Stimulated activated naive CD8-positive, alpha-beta T cell treated with anti-CD3 and anti-CD28 coated beads, Interleukin-15, amount 100 ng/mL, for 72 hours (primary cell): Measurements from ENCODE around the gene CKS1B.
"Not testable (repeated sequence)": the region's sequence is repeated elsewhere in the genome, so short reads cannot be mapped to it uniquely, and the experiment has no call there.

Experiments
- ATAC-seq: fragments of 150-1000 bp; cut with Tn5 transposase; 2 replicates; pipeline ENCODE4 v1.10.0; 2021; ENCODE audit warnings: mild to moderate bottlenecking, moderate library complexity
- DNase-seq, 2 donors: peaks; one replicate each; pipeline ENCODE4 v3.0.0; 2021 to 2022
- H3K27ac Mint-ChIP-seq, 2 donors: one replicate each; pipeline ENCODE4 v1.8.0; 2022; ENCODE audit warnings: mild to moderate bottlenecking in 2 of 2, mixed read lengths in 2 of 2, moderate library complexity in 2 of 2
- H3K27me3 Mint-ChIP-seq: one replicate; pipeline ENCODE4 v1.8.0; 2022; ENCODE audit warnings: mixed read lengths
- H3K4me1 Mint-ChIP-seq: one replicate; pipeline ENCODE4 v1.8.0; 2022; ENCODE audit warnings: mild to moderate bottlenecking, mixed read lengths
- H3K4me3 Mint-ChIP-seq, 2 donors: one replicate each; pipeline ENCODE4 v1.8.0; 2022; ENCODE audit warnings: mild to moderate bottlenecking in 2 of 2, mixed read lengths in 2 of 2, moderate library complexity in 1 of 2
- H3K9me3 Mint-ChIP-seq, 2 donors: one replicate each; pipeline ENCODE4 v1.8.0; 2022; ENCODE audit warnings: mixed read lengths in 2 of 2

CKS1B gene

DNA sequence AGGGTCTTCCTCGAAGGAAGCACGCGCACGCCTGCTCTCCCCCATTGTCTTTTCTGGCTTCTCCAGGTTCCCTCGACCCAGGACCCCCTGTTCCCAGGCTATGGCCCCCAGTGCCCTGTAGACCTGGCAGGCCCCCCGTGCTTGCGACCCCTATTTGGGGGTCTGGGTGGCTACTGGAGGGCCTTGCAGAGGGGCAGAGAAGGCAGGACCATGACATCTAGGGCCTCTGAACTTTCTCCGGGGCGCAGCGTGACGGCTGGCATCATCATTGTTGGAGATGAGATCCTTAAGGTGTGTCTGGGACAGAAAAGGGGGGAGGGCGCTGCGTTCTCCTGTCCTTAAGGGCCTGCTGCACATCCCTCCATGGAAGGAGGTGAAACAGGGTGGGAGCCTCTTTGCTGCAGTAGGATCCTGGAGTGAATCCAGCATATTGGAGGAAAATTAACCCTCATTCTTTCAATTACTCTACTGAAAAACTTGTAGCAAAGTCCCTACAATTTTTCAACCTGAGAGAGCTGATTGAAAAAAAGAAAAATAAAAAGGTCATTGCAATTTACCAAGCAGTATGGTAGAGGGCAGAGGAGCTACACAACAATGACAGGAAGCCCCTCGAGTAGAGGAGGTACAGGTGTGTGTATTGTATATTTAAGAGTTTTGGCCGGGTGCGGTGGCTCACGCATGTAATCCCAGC lies 9.4 kb downstream of the CKS1B start:
- no peaks in the 10 kb centered on the region for H3K9me3 Mint-ChIP-seq
- peaks cover 42% of the 10 kb centered on the region for H3K4me1 Mint-ChIP-seq
- DNase-seq, result no peak

DNA sequence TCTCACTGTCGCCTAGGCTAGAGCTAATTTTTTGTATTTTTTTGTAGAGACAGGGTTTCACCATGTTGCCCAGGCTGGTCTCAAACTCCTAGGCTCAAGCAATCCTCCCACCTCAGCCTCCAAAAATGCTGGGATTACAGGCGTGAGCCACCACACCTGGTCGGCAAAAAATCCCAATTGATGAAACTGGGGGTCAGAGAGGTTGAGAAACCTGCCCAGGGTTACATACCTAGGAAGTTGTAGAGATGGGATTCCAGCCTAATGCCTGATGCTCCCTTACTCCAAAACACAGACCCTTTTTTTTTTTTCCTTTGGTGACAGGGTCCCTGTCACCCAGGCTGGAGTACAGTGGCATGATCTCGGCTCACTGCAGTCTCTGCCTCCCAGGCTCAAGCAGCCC lies 12.3 kb downstream of the CKS1B start:
- not testable (repeated sequence) for H3K27me3 Mint-ChIP-seq, DNase-seq, H3K9me3 Mint-ChIP-seq, ATAC-seq, H3K4me3 Mint-ChIP-seq
- H3K4me1 Mint-ChIP-seq, result peaks cover 33% of the 10 kb centered on the region
- H3K27ac Mint-ChIP-seq, result peak overlapping the region in 1 of 2 donors; percentile 74

More for the DNA sequence above, 9.4 kb downstream of the CKS1B start:
- no peak for ATAC-seq
- Mint-ChIP-seq H3K4me3 (no peak overlapping the region), H3K27me3 (no peaks in the 10 kb centered on the region), H3K27ac (peak overlapping the region in 1 of 2 donors; percentile 37)

DNA sequence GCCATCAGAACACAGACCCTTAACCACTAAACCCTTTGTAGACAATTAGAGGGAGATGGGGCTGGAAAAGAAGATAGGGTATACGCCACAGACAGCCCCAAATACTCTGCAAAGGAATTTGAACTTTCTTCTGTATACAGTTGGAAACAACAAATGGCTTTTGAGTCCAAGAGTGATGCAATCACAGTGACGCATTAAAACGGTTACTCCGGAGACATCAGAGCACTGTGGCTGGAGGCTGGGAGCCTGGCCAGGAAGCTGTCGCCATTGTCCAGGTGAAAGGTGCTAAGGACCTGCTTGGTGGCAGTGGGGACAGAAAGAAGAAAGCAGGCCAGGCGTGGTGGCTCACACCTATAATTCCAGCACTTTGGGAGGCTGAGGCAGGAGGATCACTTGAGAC lies 12.8 kb downstream of the CKS1B start:
- H3K27ac Mint-ChIP-seq, result no peak overlapping the region
- H3K27me3 Mint-ChIP-seq, result no peaks in the 10 kb centered on the region
- no peak overlapping the region for H3K4me3 Mint-ChIP-seq
- DNase-seq (no peak), ATAC-seq (no peak)
- H3K4me1 Mint-ChIP-seq, result peaks cover 32% of the 10 kb centered on the region
- no peaks in the 10 kb centered on the region for H3K9me3 Mint-ChIP-seq

DNA sequence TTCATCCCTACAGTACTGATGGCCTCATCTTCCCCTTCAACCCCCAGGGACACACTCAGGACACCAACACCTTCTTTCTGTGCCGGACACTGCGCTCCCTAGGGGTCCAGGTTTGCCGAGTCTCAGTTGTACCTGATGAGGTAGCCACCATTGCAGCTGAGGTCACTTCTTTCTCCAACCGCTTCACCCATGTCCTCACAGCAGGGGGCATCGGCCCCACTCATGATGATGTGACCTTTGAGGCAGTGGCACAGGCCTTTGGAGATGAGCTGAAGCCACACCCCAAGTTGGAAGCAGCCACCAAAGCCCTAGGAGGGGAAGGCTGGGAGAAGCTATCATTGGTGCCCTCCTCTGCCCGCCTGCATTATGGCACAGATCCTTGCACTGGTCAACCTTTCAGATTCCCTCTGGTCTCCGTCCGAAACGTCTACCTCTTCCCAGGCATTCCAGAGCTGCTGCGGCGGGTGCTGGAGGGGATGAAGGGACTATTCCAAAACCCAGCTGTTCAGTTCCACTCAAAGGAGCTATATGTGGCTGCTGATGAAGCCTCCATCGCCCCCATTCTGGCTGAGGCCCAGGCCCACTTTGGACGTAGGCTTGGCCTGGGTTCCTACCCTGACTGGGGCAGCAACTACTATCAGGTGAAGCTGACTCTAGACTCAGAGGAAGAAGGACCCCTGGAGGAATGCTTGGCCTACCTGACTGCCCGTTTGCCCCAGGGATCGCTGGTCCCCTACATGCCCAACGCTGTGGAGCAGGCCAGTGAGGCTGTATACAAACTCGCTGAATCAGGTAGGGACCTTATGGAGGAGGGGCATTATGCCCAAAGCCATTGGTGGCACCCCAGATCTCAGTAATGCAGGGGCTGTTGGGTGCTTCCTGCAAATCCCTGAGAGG lies 13.8 kb downstream of the CKS1B start:
- Mint-ChIP-seq H3K4me1 (peaks cover 32% of the 10 kb centered on the region), H3K27me3 (no peaks in the 10 kb centered on the region), H3K27ac (no peak overlapping the region), H3K4me3 (no peak overlapping the region), H3K9me3 (no peaks in the 10 kb centered on the region)
- ATAC-seq (no peak), DNase-seq (no peak)

DNA sequence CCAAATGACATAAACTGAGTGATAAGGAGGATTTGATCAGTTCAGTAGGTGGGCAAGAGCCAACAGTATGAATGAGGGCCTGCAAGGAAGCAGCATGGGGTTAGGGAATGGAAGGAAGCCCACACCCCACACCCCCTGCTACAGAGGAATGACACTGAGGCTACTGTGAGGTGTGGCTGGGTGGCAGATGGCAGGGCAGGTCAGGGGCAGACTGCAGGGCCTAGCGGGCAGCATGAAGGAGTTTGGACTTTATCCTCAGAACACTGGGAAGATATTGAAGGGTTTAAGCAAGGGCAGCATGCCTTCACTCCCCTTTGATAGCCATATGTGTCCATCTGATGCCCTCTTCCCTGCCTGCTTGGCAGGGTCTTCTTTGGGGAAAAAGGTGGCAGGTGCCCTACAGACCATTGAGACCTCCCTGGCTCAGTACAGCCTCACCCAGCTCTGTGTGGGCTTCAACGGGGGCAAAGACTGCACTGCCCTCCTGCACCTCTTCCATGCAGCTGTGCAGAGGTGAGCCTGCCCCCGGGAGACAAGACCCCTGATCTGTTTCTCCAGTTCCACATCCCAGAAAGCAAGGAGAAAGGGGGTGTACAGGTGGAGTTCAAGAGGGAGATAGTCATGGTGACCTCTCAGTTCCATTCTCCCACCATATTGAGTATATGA lies 14.8 kb downstream of the CKS1B start:
- ATAC-seq (no peak), DNase-seq (no peak)
- H3K27me3 Mint-ChIP-seq, result no peaks in the 10 kb centered on the region
- H3K9me3 Mint-ChIP-seq, result no peaks in the 10 kb centered on the region
- H3K4me1 Mint-ChIP-seq, result peaks cover 32% of the 10 kb centered on the region
- H3K27ac Mint-ChIP-seq, result peak overlapping the region; percentile 67 to 75
- H3K4me3 Mint-ChIP-seq, result no peak overlapping the region

DNA sequence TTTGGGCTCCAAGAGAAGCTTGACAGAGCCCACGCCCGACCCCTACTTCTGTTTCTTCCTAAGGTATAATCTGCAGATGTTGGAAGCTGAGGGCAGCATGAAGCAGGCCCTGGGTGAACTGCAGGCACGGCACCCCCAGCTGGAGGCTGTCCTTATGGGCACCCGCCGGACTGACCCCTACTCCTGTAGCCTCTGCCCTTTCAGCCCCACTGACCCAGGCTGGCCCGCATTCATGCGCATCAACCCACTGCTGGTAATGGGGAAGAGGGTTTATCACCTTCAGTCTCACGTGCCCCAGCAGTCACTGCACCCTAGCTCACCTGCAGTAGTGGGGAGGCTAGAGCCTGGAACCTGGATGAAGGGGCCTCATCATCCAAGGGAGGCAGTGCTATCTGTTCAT lies 15.8 kb downstream of the CKS1B start:
- ATAC-seq (no peak), DNase-seq (no peak)
- peaks cover 37% of the 10 kb centered on the region for H3K4me1 Mint-ChIP-seq
- no peaks in the 10 kb centered on the region for H3K9me3 Mint-ChIP-seq
- no peak overlapping the region for H3K27ac Mint-ChIP-seq
- no peak overlapping the region for H3K4me3 Mint-ChIP-seq
- H3K27me3 Mint-ChIP-seq, result peaks cover 8% of the 10 kb centered on the region

DNA sequence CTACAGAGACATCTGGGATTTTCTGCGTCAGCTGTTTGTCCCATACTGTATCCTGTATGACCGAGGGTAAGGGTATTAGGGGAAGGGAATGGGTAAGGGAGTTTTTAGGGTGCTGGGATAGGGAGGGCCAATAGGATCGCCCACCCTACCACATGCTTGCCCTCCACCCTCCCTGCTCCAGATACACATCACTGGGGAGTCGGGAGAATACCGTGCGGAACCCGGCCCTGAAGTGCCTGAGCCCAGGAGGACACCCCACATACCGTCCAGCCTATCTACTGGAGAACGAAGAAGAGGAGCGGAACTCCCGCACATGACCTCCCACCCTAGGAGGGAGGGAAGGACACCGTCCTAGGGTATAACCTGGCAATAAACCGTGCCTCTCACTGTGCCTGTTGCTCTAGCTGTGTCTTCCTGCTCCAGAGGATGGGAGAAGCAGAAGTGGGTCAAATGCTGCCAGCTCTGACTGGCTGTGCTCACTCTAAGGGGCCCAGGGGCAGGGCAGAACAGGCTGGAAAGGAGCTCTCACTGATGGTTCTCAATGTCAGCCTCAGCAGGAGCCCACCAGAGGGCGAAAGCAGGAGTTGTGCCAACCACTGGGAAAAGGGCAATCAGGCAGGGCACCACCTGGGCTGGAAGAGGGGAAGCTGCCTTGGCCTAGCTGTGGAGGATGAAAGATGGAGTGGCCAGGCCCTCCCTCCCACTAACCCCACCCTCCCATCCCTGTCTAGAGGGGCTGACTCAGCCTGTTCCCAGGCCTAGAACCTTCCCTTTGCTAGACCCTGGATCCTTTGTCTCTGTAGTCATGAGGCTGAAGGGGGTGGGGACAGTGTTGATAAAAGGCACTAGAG lies 18.5 kb downstream of the CKS1B start:
- Mint-ChIP-seq H3K9me3 (no peaks in the 10 kb centered on the region), H3K27me3 (peaks cover 34% of the 10 kb centered on the region), H3K4me3 (no peak overlapping the region), H3K27ac (no peak overlapping the region), H3K4me1 (peaks cover 45% of the 10 kb centered on the region)
- ATAC-seq (peak; percentile 33), DNase-seq (no peak)

DNA sequence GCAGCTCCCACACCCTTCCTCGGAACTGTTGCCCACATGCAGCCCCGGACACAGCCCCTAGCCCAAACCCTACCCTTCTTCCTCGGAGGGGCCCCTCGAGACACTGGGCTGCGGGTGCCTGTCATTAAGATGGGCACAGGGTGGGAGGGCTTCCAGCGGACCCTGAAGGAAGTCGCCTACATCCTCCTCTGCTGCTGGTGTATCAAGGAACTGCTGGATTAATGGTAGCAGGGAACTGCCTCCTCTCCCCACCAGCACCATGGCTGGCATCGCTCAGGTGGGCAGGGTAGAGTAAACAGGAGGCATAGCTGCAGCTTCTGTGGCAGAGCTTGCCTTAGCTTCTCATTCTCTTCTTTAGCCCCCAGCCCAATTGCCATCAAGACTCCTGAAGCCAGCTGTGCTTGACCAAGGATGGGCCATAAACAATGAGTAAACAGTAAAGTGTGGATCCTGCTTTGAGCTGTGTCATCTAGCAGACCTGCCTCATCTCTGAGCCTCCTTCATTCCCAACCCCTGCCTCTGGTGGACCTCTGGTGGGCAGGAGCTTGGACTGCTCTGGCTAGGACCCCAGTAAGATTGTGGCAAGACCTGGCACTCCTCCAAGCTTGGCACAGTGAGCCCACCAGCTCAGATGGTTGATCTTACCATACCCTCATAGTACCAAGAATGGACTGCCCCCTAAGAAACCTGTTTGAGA lies 19.2 kb downstream of the CKS1B start, which contains the start of gene LENEP:
Gene LENEP, plus strand, starts transcription at position 15 of the 697 bp plus-strand sequence. Its CDS starts 22 bp downstream, at position 37.
- Mint-ChIP-seq H3K27me3 (peaks cover 37% of the 10 kb centered on the region), H3K4me1 (peaks cover 45% of the 10 kb centered on the region), H3K27ac (no peak within 1 kb of the TSS), H3K9me3 (no peaks in the 10 kb centered on the region), H3K4me3 (no peak within 1 kb of the TSS)
- no peak for DNase-seq
- no peak for ATAC-seq

DNA sequence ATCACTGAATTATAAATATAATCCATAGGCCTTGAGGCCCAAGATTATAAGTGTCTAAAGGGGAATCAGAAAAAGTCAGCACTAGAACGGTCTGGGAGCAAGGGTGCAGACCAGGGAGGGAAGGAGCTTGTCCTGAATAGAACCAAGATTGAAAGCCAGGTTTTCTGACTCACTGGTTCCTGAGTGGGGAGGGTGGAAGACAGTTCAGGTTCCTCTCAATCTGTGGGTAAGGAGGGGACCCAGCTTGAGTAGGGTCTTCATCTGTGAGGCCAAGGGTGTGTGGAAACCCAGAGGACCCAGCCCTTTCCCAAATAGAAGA lies 19.7 kb downstream of the CKS1B start:
- H3K4me3 Mint-ChIP-seq, result no peak overlapping the region
- peaks cover 37% of the 10 kb centered on the region for H3K27me3 Mint-ChIP-seq
- no peaks in the 10 kb centered on the region for H3K9me3 Mint-ChIP-seq
- ATAC-seq, result no peak
- peaks cover 45% of the 10 kb centered on the region for H3K4me1 Mint-ChIP-seq
- H3K27ac Mint-ChIP-seq, result no peak overlapping the region
- no peak for DNase-seq

DNA sequence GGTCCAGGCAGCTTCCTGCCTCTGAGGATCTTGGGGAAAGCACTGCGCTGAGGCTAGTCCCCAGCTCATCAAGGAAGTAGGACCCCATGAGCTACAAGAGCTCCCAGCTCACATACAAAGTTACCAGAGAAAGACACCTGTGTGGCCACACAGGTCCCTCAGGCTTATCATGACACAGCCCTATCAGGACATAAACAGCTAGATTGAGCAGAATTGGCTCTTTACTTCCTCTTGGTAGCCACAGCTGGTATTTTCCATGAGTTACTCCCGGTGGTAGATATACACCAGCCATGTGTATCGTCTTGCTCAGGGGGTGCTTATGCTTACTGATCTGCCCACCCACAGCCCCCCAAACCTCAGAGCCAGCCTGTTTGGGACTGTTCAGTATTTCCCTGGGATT lies 20.1 kb downstream of the CKS1B start:
- ATAC-seq (no peak), DNase-seq (no peak)
- Mint-ChIP-seq H3K4me3 (no peak overlapping the region), H3K27ac (no peak overlapping the region), H3K9me3 (no peaks in the 10 kb centered on the region), H3K4me1 (peaks cover 45% of the 10 kb centered on the region), H3K27me3 (peaks cover 37% of the 10 kb centered on the region)

DNA sequence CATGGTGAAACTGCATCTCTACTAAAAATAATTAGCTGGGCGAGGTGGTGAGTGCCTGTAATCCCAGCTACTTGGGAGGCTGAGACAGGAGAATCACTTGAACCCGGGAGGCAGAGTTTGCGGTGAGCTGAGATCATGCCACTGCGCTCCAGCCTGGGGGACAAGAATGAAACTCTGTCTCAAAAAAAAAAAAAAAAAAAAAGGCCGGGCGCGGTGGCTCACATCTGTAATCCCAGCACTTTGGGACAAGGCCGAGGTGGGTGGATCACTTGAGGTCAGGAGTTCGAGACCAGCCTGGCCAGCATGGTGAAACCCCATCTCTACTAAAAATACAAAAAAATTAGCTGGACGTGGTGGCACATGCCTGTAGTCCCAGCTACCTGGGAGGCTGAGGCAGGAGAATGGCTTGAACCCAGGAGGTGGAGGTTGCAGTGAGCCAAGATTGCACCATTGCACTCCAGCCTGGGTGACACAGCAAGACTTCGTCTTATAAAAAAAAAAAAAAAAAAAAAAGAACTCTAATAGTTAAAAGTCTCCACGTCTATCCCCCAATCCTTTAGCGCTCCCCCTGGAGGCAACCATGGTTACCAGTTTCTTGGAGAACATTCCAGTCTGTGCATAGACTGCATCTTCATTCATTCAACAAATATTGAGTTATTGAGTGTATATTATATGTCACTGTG lies 21.0 kb downstream of the CKS1B start:
- not testable (repeated sequence) for H3K27ac Mint-ChIP-seq

DNA sequence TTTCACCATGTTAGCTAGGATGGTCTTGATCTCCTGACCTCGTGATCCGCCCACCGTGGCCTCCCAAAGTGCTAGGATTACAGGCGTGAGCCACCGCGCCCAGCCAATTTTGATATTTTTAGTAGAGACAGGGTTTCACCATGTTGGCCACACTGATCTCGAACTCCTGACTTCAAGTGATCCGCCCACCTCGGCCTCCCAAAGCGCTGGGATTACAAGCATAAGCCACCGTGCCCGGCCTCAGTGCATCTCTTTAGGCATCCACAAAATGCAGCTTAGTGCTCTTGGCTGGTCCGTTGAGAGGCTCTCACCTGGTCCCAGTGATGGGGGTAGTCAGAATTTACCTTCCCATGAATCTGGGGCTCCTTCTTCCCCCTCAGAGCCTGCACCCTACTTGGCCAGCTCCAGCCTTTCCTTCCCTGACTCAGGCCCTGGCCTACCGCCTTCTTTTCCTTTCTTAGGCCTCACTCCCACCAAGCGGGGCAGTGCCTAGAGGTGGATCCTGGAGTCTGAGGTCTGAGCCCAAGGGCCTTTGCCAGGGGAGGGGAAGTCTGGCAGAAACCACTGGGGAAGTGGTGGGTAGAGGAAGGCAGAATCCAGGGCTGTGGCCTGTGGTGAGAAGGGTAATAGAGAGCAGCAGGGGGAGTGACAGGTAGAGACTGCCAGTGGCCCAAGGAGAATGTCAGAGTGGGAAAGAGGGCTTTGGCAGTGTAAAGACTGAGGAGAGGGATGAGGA lies 22.7 kb downstream of the CKS1B start:
- Mint-ChIP-seq H3K4me1 (peaks cover 48% of the 10 kb centered on the region), H3K27ac (peak overlapping the region in 1 of 2 donors; percentile 47), H3K27me3 (peaks cover 37% of the 10 kb centered on the region), H3K4me3 (peak overlapping the region in 1 of 2 donors; percentile 9), H3K9me3 (no peaks in the 10 kb centered on the region)
- ATAC-seq (no peak), DNase-seq (no peak)

More for the DNA sequence above, 21.0 kb downstream of the CKS1B start:
- peaks cover 48% of the 10 kb centered on the region for H3K4me1 Mint-ChIP-seq
- H3K9me3 Mint-ChIP-seq, DNase-seq, H3K4me3 Mint-ChIP-seq, ATAC-seq: not testable (repeated sequence)
- H3K27me3 Mint-ChIP-seq, result peaks cover 37% of the 10 kb centered on the region

DNA sequence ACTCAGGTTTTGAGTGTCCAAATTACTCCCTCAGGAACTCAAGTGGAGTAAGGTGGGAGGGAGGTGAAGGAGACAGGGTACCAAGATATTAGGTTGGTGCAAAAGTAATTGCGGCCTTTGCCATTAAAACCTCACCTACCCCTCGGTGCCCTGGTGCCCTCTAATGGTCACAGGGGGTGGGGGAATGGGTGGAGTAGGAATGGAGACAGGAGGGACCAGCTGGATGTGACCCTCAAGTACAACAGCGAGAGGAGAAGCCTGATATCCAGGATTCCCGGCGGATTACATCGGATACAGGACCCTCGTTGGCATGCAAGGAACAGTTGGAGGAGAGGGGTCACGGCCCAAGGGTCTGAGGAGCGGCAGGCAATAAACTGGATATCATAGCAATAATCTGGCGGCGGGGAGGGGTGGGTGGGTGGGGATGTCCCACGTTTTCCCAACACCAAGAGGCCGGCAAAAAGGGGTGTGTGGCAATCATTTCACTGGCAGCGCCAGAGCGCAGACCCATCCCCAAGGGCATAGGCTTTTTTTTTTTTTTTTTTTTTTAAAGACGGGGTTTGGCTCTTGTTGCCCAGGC lies 23.8 kb downstream of the CKS1B start:
- Mint-ChIP-seq H3K27me3 (peaks cover 37% of the 10 kb centered on the region), H3K9me3 (no peaks in the 10 kb centered on the region), H3K27ac (peak overlapping the region in 1 of 2 donors; percentile 54), H3K4me3 (peak overlapping the region; percentile 89 to 93), H3K4me1 (peaks cover 48% of the 10 kb centered on the region)
- DNase-seq (no peak), ATAC-seq (no peak)
